ENCODE data around the gene KIF26B. TPM values are rescaled to one million over a fixed set of nuclear protein-coding genes. Genes with fewer than 3 reads are reported as not detected.

The KIF26B gene
- total and polyA plus RNA-seq, 3 experiments from 2014 or later = 0.11 to 0.16 TPM; not detected in 1

DNA sequence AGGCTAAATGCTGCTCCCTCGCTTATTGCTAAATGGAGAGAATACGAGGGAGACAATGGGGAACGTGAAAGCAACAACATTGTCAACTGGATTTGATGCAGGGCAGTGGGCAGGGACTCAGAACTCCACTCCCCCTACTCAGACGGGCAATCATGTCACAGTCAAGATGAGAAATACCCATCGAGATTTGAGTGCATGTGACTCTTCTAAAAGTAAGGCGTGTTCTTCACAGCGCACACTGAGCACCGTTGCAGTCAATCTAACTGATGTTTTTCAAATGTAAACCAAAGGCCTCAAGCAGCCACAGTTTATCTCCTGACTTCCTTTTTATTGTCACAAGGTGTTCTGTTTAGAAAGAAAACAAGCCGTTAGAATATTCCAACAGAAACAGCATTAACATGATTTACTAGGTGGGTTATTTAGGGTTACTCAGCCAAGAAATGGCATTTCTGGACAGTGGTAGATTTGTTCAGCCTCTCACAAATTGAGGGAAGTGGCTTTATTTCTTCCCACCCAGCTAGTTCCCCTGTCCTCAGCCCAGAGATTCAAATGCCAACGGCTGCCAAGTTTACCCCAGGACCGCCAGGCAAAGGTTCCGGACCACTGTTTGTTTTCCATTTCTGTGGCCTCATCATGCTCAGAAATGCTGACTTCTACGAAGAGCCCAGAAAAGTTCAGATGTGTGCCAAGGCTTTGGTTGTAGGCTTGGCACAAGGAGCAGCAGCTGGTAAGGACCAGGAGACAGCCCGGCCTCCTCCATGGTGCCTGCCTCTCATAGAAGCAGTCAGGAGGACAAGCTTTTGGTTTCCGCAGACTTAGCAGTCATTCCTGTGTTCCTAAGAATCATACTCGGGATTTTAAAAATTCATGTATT, 171.4 kb downstream of the KIF26B start:
- Histone ChIP-seq H3K4me3 (ENCODE audit: low read length) (no peak overlapping the region), H3K4me1 (ENCODE audit: insufficient read depth, low read length) (no peaks in the 10 kb centered on the region), H3K9me3 (ENCODE audit: low read length) (no peaks in the 10 kb centered on the region), H3K27me3 (ENCODE audit: insufficient read depth, low read length, poor library complexity, severe bottlenecking) (no peaks in the 10 kb centered on the region), H3K36me3 (ENCODE audit: insufficient read depth, low read length) (no peaks in the 10 kb centered on the region), H3K27ac (ENCODE audit: low read depth, low read length) (no peak overlapping the region)
- Mint-ChIP-seq H3K27ac (no peak overlapping the region), H3K27me3 (peaks cover 6 to 18% of the 10 kb centered on the region in 2 donors), H3K4me1 (no peaks in the 10 kb centered on the region), H3K36me3 (peaks cover 0 to 1% (median 0%) of the 10 kb centered on the region in 3 donors), H3K4me3 (no peak overlapping the region), H3K9me3 (peaks cover 0 to 2% (median 0%) of the 10 kb centered on the region in 5 donors)
- DNase-seq = no peak
- POLR2A ChIA-PET = no interaction called here
- CTCF ChIA-PET = no interaction called here

DNA sequence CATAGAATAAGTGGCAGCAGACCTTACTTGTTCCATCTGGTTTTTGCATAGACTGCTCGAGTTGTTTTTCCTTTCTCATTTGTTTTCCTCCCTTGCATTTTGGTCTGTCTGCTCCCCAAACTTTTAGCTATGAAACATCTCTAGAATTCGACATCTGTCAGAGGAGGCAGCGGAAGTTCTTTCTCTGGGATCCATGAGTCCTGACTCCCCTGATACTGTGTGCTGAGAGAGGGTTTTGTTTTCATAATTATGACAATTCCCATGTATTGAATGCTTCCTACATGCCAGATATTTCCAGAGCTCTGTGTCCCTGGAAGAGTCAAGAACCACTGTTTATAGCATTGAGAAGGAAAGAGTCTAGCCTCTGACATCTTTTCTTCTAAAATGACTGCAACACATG, 172.6 kb downstream of the KIF26B start:
- H3K4me1 Mint-ChIP-seq = no peaks in the 10 kb centered on the region
- H3K27me3 ChIP-seq (ENCODE audit: insufficient read depth, low read length, poor library complexity, severe bottlenecking) = no peaks in the 10 kb centered on the region
- no peaks in the 10 kb centered on the region for H3K9me3 ChIP-seq (ENCODE audit: low read length)
- H3K4me3 Mint-ChIP-seq = no peak overlapping the region
- peaks cover 0 to 2% (median 0%) of the 10 kb centered on the region in 5 donors for H3K9me3 Mint-ChIP-seq
- no peaks in the 10 kb centered on the region for H3K36me3 ChIP-seq (ENCODE audit: insufficient read depth, low read length)
- no peaks in the 10 kb centered on the region for H3K4me1 ChIP-seq (ENCODE audit: insufficient read depth, low read length)
- DNase-seq = no peak
- H3K36me3 Mint-ChIP-seq = peaks cover 0 to 1% (median 0%) of the 10 kb centered on the region in 3 donors
- H3K27ac Mint-ChIP-seq = no peak overlapping the region
- no peak overlapping the region for H3K4me3 ChIP-seq (ENCODE audit: low read length)
- H3K27me3 Mint-ChIP-seq = peaks cover 6 to 23% of the 10 kb centered on the region in 2 donors
- H3K27ac ChIP-seq (ENCODE audit: low read depth, low read length) = no peak overlapping the region
- CTCF ChIA-PET = interaction anchor here (1.2 kb wide), 1 partner anchor 17 kb away, joined by 3 read pairs; no protein-coding TSS in a partner anchor
- POLR2A ChIA-PET = no interaction called here

DNA sequence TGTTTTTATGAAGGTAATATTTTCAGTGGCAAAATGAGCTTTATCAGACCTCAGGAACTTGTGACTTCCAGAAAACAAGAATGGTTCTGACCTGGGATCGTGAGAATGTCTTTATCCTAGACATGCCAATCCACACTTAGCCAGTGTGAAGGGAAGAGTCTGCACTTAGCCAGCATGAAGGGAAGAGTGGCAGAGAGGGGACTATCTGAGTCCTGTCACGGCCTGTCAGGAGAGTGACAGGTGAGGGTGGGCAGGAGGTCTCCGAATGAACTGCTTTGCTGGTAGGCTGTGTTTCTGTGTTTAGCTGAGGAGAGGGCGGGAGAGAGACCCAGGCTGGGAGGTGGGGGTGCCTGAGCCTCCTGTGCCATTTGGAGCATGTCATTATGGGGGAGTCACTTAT, 173.1 kb downstream of the KIF26B start:
- H3K36me3 ChIP-seq (ENCODE audit: insufficient read depth, low read length) = no peaks in the 10 kb centered on the region
- no peak overlapping the region for H3K27ac ChIP-seq (ENCODE audit: low read depth, low read length)
- no peaks in the 10 kb centered on the region for H3K27me3 ChIP-seq (ENCODE audit: insufficient read depth, low read length, poor library complexity, severe bottlenecking)
- H3K4me1 Mint-ChIP-seq = no peaks in the 10 kb centered on the region
- no peaks in the 10 kb centered on the region for H3K4me1 ChIP-seq (ENCODE audit: insufficient read depth, low read length)
- POLR2A ChIA-PET = no interaction called here
- peaks cover 0 to 1% (median 0%) of the 10 kb centered on the region in 3 donors for H3K36me3 Mint-ChIP-seq
- no peak overlapping the region for H3K4me3 Mint-ChIP-seq
- no peak overlapping the region for H3K4me3 ChIP-seq (ENCODE audit: low read length)
- no peak for DNase-seq
- no peaks in the 10 kb centered on the region for H3K9me3 ChIP-seq (ENCODE audit: low read length)
- peaks cover 6 to 25% of the 10 kb centered on the region in 2 donors for H3K27me3 Mint-ChIP-seq
- CTCF ChIA-PET = interaction anchor here (1.2 kb wide), 1 partner anchor 17 kb away, joined by 3 read pairs; no protein-coding TSS in a partner anchor
- H3K27ac Mint-ChIP-seq = no peak overlapping the region
- peaks cover 0 to 2% (median 0%) of the 10 kb centered on the region in 5 donors for H3K9me3 Mint-ChIP-seq

DNA sequence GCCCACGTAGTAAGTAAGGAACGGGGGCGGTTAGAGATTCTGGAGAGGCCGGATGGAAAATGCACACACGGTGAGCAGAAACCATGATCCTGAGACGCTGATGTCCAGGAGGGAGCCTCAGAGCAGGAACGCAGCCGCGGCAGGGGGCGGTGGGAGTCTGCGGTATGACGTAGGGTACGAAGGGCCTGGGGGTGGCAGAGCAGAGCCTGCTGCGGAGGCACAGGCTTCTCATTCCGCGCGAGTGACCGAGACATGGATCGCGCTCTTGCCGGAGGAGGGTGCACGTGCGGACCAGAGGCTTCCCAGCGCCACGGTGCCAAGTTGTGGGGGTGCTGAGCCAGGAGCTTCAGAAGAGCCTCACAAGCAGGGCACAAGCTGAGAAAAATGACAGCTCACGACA, 176.2 kb downstream of the KIF26B start:
- Mint-ChIP-seq H3K27ac (no peak overlapping the region), H3K4me1 (no peaks in the 10 kb centered on the region), H3K27me3 (peaks cover 9 to 33% of the 10 kb centered on the region in 2 donors), H3K4me3 (no peak overlapping the region), H3K36me3 (no peaks in the 10 kb centered on the region), H3K9me3 (peaks cover 0 to 3% (median 0%) of the 10 kb centered on the region in 5 donors)
- no peak for DNase-seq
- no peaks in the 10 kb centered on the region for H3K36me3 ChIP-seq (ENCODE audit: insufficient read depth, low read length)
- no peaks in the 10 kb centered on the region for H3K9me3 ChIP-seq (ENCODE audit: low read length)
- ChIA-PET CTCF (no interaction called here), POLR2A (no interaction called here)
- no peaks in the 10 kb centered on the region for H3K27me3 ChIP-seq (ENCODE audit: insufficient read depth, low read length, poor library complexity, severe bottlenecking)
- H3K27ac ChIP-seq (ENCODE audit: low read depth, low read length) = no peak overlapping the region
- no peak overlapping the region for H3K4me3 ChIP-seq (ENCODE audit: low read length)
- no peaks in the 10 kb centered on the region for H3K4me1 ChIP-seq (ENCODE audit: insufficient read depth, low read length)

DNA sequence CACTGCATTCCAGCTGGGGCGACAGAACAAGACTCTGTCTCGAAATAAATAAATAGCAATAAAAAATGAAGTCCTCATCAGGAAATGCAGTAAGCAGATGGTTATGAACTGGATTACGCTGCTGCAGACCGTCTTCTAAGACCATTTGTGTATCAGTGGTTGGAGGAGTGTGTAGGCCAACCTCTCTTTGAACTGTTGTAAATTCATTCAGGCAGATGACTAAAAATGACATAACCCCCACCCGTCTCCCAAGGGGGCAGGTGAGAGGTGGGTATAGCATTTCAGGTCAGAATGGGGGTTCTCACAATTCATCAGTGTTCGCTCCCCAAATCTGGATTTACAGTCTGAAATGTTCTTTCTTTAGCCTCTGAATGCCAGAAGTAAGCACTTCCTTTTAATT, 177.3 kb downstream of the KIF26B start:
- Histone ChIP-seq H3K4me1 (ENCODE audit: insufficient read depth, low read length) (no peaks in the 10 kb centered on the region), H3K9me3 (ENCODE audit: low read length) (no peaks in the 10 kb centered on the region), H3K27me3 (ENCODE audit: insufficient read depth, low read length, poor library complexity, severe bottlenecking) (no peaks in the 10 kb centered on the region), H3K27ac (ENCODE audit: low read depth, low read length) (no peak overlapping the region), H3K36me3 (ENCODE audit: insufficient read depth, low read length) (no peaks in the 10 kb centered on the region), H3K4me3 (ENCODE audit: low read length) (no peak overlapping the region)
- CTCF ChIA-PET = no interaction called here
- DNase-seq = no peak
- no peak overlapping the region for H3K4me3 Mint-ChIP-seq
- no peak overlapping the region for H3K27ac Mint-ChIP-seq
- H3K27me3 Mint-ChIP-seq = peaks cover 9 to 30% of the 10 kb centered on the region in 2 donors
- no peaks in the 10 kb centered on the region for H3K36me3 Mint-ChIP-seq
- H3K9me3 Mint-ChIP-seq = peaks cover 0 to 3% (median 0%) of the 10 kb centered on the region in 5 donors
- POLR2A ChIA-PET = no interaction called here
- no peaks in the 10 kb centered on the region for H3K4me1 Mint-ChIP-seq

DNA sequence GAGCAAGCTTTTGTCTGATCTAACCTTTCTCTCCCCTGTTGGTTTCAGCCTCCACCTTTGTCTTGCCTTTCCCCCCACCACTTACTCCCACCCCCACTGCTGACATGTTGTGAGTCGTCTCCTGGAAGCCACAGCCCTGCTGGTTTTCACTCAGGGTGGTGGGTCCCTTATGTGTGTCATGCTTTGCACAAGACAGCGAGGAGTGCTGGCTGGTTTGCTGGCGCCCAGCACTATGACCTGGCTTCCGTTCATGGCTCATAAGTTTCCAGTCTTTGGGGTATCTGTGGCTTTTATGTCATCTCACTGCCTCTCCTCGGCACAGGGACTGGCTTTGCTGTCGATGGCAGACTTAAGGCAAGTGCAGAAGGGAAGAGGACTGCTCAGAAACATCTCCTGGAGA, 177.7 kb downstream of the KIF26B start:
- Mint-ChIP-seq H3K9me3 (peaks cover 0 to 3% (median 0%) of the 10 kb centered on the region in 5 donors), H3K27me3 (peaks cover 9 to 30% of the 10 kb centered on the region in 2 donors), H3K4me1 (peaks cover 0 to under 1% (median 0%) of the 10 kb centered on the region in 3 donors), H3K4me3 (no peak overlapping the region), H3K27ac (no peak overlapping the region), H3K36me3 (no peaks in the 10 kb centered on the region)
- ChIA-PET POLR2A (no interaction called here), CTCF (no interaction called here)
- Histone ChIP-seq H3K27ac (ENCODE audit: low read depth, low read length) (no peak overlapping the region), H3K9me3 (ENCODE audit: low read length) (no peaks in the 10 kb centered on the region), H3K27me3 (ENCODE audit: insufficient read depth, low read length, poor library complexity, severe bottlenecking) (no peaks in the 10 kb centered on the region), H3K36me3 (ENCODE audit: insufficient read depth, low read length) (no peaks in the 10 kb centered on the region), H3K4me3 (ENCODE audit: low read length) (no peak overlapping the region), H3K4me1 (ENCODE audit: insufficient read depth, low read length) (no peaks in the 10 kb centered on the region)
- no peak for DNase-seq

DNA sequence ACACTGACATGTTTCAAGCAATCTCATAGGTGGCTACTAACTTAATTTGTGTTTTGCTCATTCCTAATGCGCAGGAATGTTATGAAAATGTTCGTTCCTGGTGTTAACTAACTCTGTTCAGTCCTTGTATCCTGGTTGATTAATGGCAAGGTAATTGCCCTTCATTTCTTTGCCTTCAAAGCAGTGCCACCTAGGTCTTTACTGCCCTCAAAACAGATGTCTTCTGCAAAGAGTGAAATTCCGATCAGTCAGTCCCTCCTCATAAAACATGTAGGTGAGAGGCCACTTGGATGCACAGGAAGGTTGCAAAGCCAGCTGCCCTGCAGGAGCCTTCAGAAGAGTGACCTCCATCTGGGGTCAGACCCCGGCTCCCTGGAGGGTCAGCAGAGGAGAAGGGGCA, 179.4 kb downstream of the KIF26B start:
- DNase-seq = no peak
- H3K27me3 Mint-ChIP-seq = peaks cover 5 to 24% of the 10 kb centered on the region in 2 donors
- POLR2A ChIA-PET = no interaction called here
- CTCF ChIA-PET = no interaction called here
- H3K36me3 Mint-ChIP-seq = no peaks in the 10 kb centered on the region
- Histone ChIP-seq H3K36me3 (ENCODE audit: insufficient read depth, low read length) (no peaks in the 10 kb centered on the region), H3K9me3 (ENCODE audit: low read length) (no peaks in the 10 kb centered on the region), H3K4me3 (ENCODE audit: low read length) (no peak overlapping the region), H3K27ac (ENCODE audit: low read depth, low read length) (no peak overlapping the region), H3K4me1 (ENCODE audit: insufficient read depth, low read length) (no peaks in the 10 kb centered on the region), H3K27me3 (ENCODE audit: insufficient read depth, low read length, poor library complexity, severe bottlenecking) (no peaks in the 10 kb centered on the region)
- H3K9me3 Mint-ChIP-seq = peaks cover 0 to 1% (median 0%) of the 10 kb centered on the region in 5 donors
- H3K4me1 Mint-ChIP-seq = peaks cover 0 to 5% (median 4%) of the 10 kb centered on the region in 3 donors
- no peak overlapping the region for H3K4me3 Mint-ChIP-seq
- H3K27ac Mint-ChIP-seq = no peak overlapping the region

DNA sequence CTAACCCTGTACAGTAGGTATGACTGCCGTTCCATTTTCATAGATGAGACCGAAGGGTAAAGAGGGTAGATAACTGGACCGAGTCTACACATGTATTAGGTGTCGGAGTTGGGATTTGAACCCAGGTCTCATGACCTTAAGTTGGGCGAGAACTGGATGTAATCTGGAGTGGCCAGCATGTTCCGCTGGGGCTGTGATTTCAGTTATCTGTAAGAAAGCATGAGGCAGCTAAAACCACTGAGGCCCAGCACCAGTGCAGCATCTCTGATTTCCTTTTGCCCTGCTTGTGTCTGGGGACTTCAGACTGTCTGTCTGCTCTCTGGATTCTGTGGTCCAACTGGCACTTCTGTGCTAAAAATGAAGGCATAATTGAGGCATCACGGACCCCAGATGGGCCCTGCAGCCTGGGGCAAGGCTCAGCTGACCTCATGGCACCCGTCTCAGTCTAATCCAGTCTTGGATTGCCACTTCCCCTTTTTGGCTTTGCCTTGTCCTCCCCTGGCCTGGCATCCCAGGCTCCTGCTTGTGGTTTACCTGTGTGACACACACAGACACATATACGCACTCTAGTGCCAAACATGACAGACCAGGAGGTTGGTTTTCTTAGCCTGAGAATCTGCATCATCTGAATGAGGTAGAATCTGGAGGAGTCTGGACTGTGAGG, 180.2 kb downstream of the KIF26B start:
- H3K27ac Mint-ChIP-seq = no peak overlapping the region
- H3K4me3 Mint-ChIP-seq = no peak overlapping the region
- Histone ChIP-seq H3K36me3 (ENCODE audit: insufficient read depth, low read length) (no peaks in the 10 kb centered on the region), H3K4me1 (ENCODE audit: insufficient read depth, low read length) (no peaks in the 10 kb centered on the region), H3K27me3 (ENCODE audit: insufficient read depth, low read length, poor library complexity, severe bottlenecking) (no peaks in the 10 kb centered on the region), H3K27ac (ENCODE audit: low read depth, low read length) (no peak overlapping the region), H3K9me3 (ENCODE audit: low read length) (no peaks in the 10 kb centered on the region), H3K4me3 (ENCODE audit: low read length) (no peak overlapping the region)
- ChIA-PET POLR2A (no interaction called here), CTCF (no interaction called here)
- H3K36me3 Mint-ChIP-seq = no peaks in the 10 kb centered on the region
- no peak for DNase-seq
- peaks cover 0 to 5% (median 4%) of the 10 kb centered on the region in 3 donors for H3K4me1 Mint-ChIP-seq
- H3K9me3 Mint-ChIP-seq = peaks cover 0 to 1% (median 0%) of the 10 kb centered on the region in 5 donors
- H3K27me3 Mint-ChIP-seq = peaks cover 3 to 18% of the 10 kb centered on the region in 2 donors
